HEK293T (cell line): ENCODE measurements around the gene ITGB7.

Experiments used
- CTCF ChIA-PET: fragments of 350-600 bp; formaldehyde crosslinking; extraction: SDS; loops from one replicate; lab custom pipeline; 2021; ENCODE audit warnings: antibody characterized with exemption, inconsistent platforms; lab: Yijun Ruan, JAX
- POLR2A ChIA-PET: fragments of 350-600 bp; formaldehyde crosslinking; extraction: SDS; loops from one replicate; lab custom pipeline; 2020; ENCODE audit warnings: antibody characterized with exemption, inconsistent platforms; lab: Yijun Ruan, JAX
- DNase-seq: peaks from one replicate; pipeline ENCODE4 v3.0.0; 2012; ENCODE audit warnings: mixed read lengths; ENCODE audit errors: extremely low spot score
- ARNT ChIP-seq: fragments of 450-650 bp; IDR thresholded peaks from 2 replicates; pipeline ENCODE4 v1.6.1; 2017; ENCODE audit warnings: mild to moderate bottlenecking
- BHLHE40 ChIP-seq: fragments of 450-650 bp; IDR thresholded peaks from 2 replicates; pipeline ENCODE4 v1.6.1; 2016; ENCODE audit warnings: mild to moderate bottlenecking, moderate library complexity, borderline replicate concordance
- CTBP1 ChIP-seq: fragments of 450-650 bp; IDR thresholded peaks from 2 replicates; pipeline ENCODE4 v1.6.1; 2016; ENCODE audit warnings: borderline replicate concordance
- ELF4 ChIP-seq: fragments of 450-650 bp; IDR thresholded peaks from 2 replicates; pipeline ENCODE4 v1.6.1; 2017; ENCODE audit warnings: antibody characterized with exemption
- FOXA1 ChIP-seq: fragments of 450-650 bp; IDR thresholded peaks from 2 replicates; pipeline ENCODE4 v1.6.1; 2016; ENCODE audit warnings: mild to moderate bottlenecking
- FOXK2 ChIP-seq: fragments of 450-650 bp; IDR thresholded peaks from 2 replicates; pipeline ENCODE4 v1.6.1; 2016; ENCODE audit warnings: mild to moderate bottlenecking
- FOXM1 ChIP-seq: fragments of 450-650 bp; IDR thresholded peaks from 2 replicates; pipeline ENCODE4 v1.6.1; 2017; ENCODE audit warnings: mild to moderate bottlenecking, borderline replicate concordance
- HDGF ChIP-seq: fragments of 450-650 bp; IDR thresholded peaks from 2 replicates; pipeline ENCODE4 v1.6.1; 2017; ENCODE audit warnings: antibody characterized with exemption, borderline replicate concordance
- L3MBTL2 ChIP-seq: fragments of 450-650 bp; conservative IDR thresholded peaks from 2 replicates; pipeline ENCODE4 v1.6.1; 2016; ENCODE audit warnings: mild to moderate bottlenecking
- LEF1 ChIP-seq: fragments of 450-650 bp; IDR thresholded peaks from 2 replicates; pipeline ENCODE4 v1.6.1; 2017; ENCODE audit warnings: mild to moderate bottlenecking, borderline replicate concordance
- NFRKB ChIP-seq: fragments of 450-650 bp; IDR thresholded peaks from 2 replicates; pipeline ENCODE4 v1.6.1; 2016; ENCODE audit warnings: mild to moderate bottlenecking, moderate library complexity
- PKNOX1 ChIP-seq: fragments of 450-650 bp; IDR thresholded peaks from 2 replicates; pipeline ENCODE4 v1.6.1; 2016
- SP1 ChIP-seq: fragments of 450-650 bp; IDR thresholded peaks from 2 replicates; pipeline ENCODE4 v1.6.1; 2017
- SUZ12 ChIP-seq: fragments of 450-650 bp; IDR thresholded peaks from 2 replicates; pipeline ENCODE4 v1.6.1; 2016; ENCODE audit warnings: mild to moderate bottlenecking
- TARDBP ChIP-seq: fragments of 450-650 bp; IDR thresholded peaks from 2 replicates; pipeline ENCODE4 v1.6.1; 2016
- ZNF384 ChIP-seq: fragments of 450-650 bp; IDR thresholded peaks from 2 replicates; pipeline ENCODE4 v1.6.1; 2016

The ITGB7 gene

DNA sequence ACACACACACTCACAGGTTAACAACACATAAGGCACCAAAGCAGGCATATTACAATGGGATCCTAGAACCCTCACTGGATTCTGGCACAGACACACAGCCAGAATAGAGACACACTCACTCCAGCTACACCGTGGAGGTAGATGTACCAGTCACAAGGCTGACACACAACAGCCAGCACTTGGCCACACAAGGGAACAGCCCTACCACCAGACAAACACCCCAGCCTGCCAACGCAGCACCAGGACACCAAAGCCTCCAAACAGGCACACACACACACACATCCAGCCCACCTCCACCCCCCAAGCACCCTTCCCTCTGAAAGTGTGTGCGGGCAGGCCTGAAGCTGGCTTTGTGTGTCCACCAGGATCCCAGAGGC lies 10.9 kb upstream of the ITGB7 start:
- POLR2A ChIA-PET: interaction anchor here (1.0 to 2.6 kb wide), 4 partner anchors 33 to 127 kb away, joined by 3 to 11 read pairs (median 4); partner anchors contain the start of gene AAAS
- CTCF ChIA-PET: interaction anchor here (0.8 to 1.2 kb wide), 2 partner anchors 104 to 106 kb away, joined by 3 to 7 read pairs; partner anchors contain the start of gene AAAS
- TF ChIP-seq LEF1: no peak
- TF ChIP-seq NFRKB: no peak
- TF ChIP-seq HDGF: no peak
- no peak for TF ChIP-seq SP1
- DNase-seq: no peak

GRCh38 chr12:53217051-53217930 lies 10.2 kb upstream of the ITGB7 start:
- TF ChIP-seq BHLHE40 (no peak), LEF1 (no peak), HDGF (no peak), FOXM1 (no peak), ZNF384 (no peak), FOXA1 (no peak), SUZ12 (no peak), FOXK2 (no peak), NFRKB (no peak), PKNOX1 (no peak), ELF4 (no peak), L3MBTL2 (no peak), CTBP1 (no peak)
- DNase-seq: no peak
- ChIA-PET CTCF (interaction anchor here (0.8 to 1.2 kb wide), 2 partner anchors 104 to 106 kb away, joined by 3 to 7 read pairs; partner anchors contain the start of gene AAAS), POLR2A (interaction anchor here (1.0 to 2.6 kb wide), 5 partner anchors 34 to 128 kb away, joined by 3 to 11 read pairs (median 4); partner anchors contain the start of genes AAAS and PFDN5)

GRCh38 chr12:53215497-53215896 lies 8.4 kb upstream of the ITGB7 start:
- ChIA-PET CTCF (interaction anchor here (1.0 to 5.0 kb wide), 3 partner anchors 36 to 72 kb away, joined by 3 to 70 read pairs (median 20); partner anchors contain the start of gene ESPL1), POLR2A (interaction anchor here (1.4 to 2.4 kb wide), 3 partner anchors 36 to 52 kb away, joined by 5 to 12 read pairs (median 10); partner anchors contain the start of gene ESPL1)
- TF ChIP-seq SUZ12: no peak
- TF ChIP-seq SP1: no peak
- no peak for TF ChIP-seq ELF4
- TF ChIP-seq FOXK2: no peak
- TF ChIP-seq LEF1: no peak
- no peak for TF ChIP-seq FOXA1
- no peak for TF ChIP-seq L3MBTL2
- no peak for TF ChIP-seq FOXM1
- no peak for TF ChIP-seq PKNOX1
- TF ChIP-seq BHLHE40: no peak
- TF ChIP-seq CTBP1: no peak
- no peak for TF ChIP-seq HDGF
- TF ChIP-seq TARDBP: no peak
- no peak for TF ChIP-seq ZNF384
- DNase-seq: no peak

- CTCF ChIA-PET: interaction anchor here (1.0 to 5.0 kb wide), 6 partner anchors 37 to 78 kb away, joined by 3 to 70 read pairs (median 10); partner anchors contain the start of gene ESPL1
- TF ChIP-seq ZNF384: no peak
- no peak for TF ChIP-seq FOXK2
- no peak for TF ChIP-seq SP1
- TF ChIP-seq PKNOX1: no peak
- no peak for TF ChIP-seq ARNT
- no peak for TF ChIP-seq L3MBTL2
- no peak for TF ChIP-seq LEF1
- no peak for DNase-seq
- POLR2A ChIA-PET: interaction anchor here (0.9 to 2.3 kb wide), 4 partner anchors 37 to 107 kb away, joined by 3 to 20 read pairs (median 10); partner anchors contain the start of genes AAAS, ESPL1 and PFDN5
Observed at GRCh38 chr12:53214687-53215455, 7.8 kb upstream of the ITGB7 start.

DNA sequence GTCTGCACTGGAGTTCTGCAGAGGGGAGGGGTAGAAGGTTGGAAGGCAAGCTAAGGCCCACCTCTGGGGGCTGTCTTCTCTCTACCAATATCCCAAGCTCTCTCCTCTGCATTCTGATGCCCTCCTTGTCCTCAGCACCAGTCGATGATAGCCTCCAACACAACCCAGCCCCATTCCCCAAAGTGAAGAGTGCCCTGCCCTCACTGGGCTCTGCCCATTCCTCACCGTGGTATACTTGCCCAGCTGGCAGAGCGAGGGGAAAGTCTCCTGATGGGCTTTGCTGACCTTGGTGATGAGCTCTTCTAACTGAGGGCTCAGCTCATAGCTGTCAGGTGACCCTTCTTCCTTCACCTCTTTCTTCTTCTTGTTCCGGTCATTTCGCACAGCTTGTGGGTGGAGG lies 7.2 kb upstream of the ITGB7 start:
- POLR2A ChIA-PET: interaction anchor here (0.9 to 2.3 kb wide), 5 partner anchors 38 to 108 kb away, joined by 3 to 20 read pairs (median 7); partner anchors contain the start of genes AAAS, ESPL1 and PFDN5
- CTCF ChIA-PET: interaction anchor here (0.6 to 5.0 kb wide), 18 partner anchors 19 to 294 kb away, joined by 3 to 70 read pairs (median 5); partner anchors contain the start of genes AAAS, ESPL1 and PFDN5
- TF ChIP-seq PKNOX1 (no peak), FOXA1 (no peak), BHLHE40 (no peak), L3MBTL2 (no peak), TARDBP (no peak), SP1 (no peak), FOXM1 (no peak), ARNT (no peak), SUZ12 (no peak), ELF4 (no peak), FOXK2 (no peak), CTBP1 (no peak), NFRKB (no peak), LEF1 (no peak), ZNF384 (no peak), HDGF (no peak)
- DNase-seq: no peak
